NB4 (cell line): ENCODE measurements around the gene PPFIBP2.

ENCODE experiments used
- CTCF ChIP-seq: IDR thresholded peaks from one replicate; pipeline ENCODE4 v1.5.1; 2012; ENCODE audit warnings: low read depth, low read length
- POLR2A ChIP-seq: IDR thresholded peaks from 2 replicates; pipeline ENCODE4 v1.6.1; 2011; ENCODE audit warnings: mild to moderate bottlenecking; ENCODE audit not compliant: insufficient read length; ENCODE audit errors: extremely low read depth
- TF ChIP-seq, protein P1 (sequence below): IDR thresholded peaks from 2 replicates; pipeline ENCODE4 v1.6.1; 2011; ENCODE audit warnings: low read depth, low read length

- TF ChIP-seq CTCF (no peak), POLR2A (no peak)
- TF ChIP-seq, protein P1, sequence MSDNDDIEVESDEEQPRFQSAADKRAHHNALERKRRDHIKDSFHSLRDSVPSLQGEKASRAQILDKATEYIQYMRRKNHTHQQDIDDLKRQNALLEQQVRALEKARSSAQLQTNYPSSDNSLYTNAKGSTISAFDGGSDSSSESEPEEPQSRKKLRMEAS, result no peak
Measured at GRCh38 chr11:7494086-7494745, 19.6 kb upstream of the PPFIBP2 start.
